Mucosa of descending colon (tissue), 3 donors: ENCODE measurements around the gene SSH2. TPM values are rescaled to one million over a fixed set of nuclear protein-coding genes. Genes with fewer than 3 reads are reported as not detected.
A peak's percentile ranks its signal among the peaks of the same experiment; 100 is the strongest.
"Not testable (repeated sequence)": the region's sequence is repeated elsewhere in the genome, so short reads cannot be mapped to it uniquely, and the experiment has no call there.

ENCODE experiments used
- ATAC-seq: fragments of 200-7000 bp; cut with Tn5 transposase; one replicate; pipeline ENCODE4 v1.9.1; 2020; ENCODE audit warnings: mild to moderate bottlenecking, moderate library complexity
- DNase-seq, 3 donors: peaks; one replicate each; pipeline ENCODE4 v3.0.0-alpha.2; 2020
- H3K36me3 ChIP-seq: fragments of 200-600 bp; one replicate; pipeline ENCODE4 v1.8.0; 2021; ENCODE audit warnings: low read depth, mild to moderate bottlenecking
- H3K4me1 ChIP-seq: fragments of 200-600 bp; one replicate; pipeline ENCODE4 v1.8.0; 2021; ENCODE audit warnings: low read depth, mild to moderate bottlenecking
- H3K4me3 ChIP-seq: fragments of 200-600 bp; one replicate; pipeline ENCODE4 v1.8.0; 2021; ENCODE audit warnings: mild to moderate bottlenecking
- H3K9me3 ChIP-seq: fragments of 200-600 bp; one replicate; pipeline ENCODE4 v1.8.0; 2021; ENCODE audit warnings: mild to moderate bottlenecking
- CTCF ChIP-seq: fragments of 200-600 bp; IDR thresholded peaks from one replicate; pipeline ENCODE4 v1.8.0; 2022; ENCODE audit warnings: antibody characterized with exemption, mild to moderate bottlenecking
- intact Hi-C, 2 donors: fragments of 100-400 bp; cut with DNase I in 1 of 2; cut with micrococcal nuclease in 1 of 2; formaldehyde crosslinking; loops; one replicate each; pipeline versions ENCODE4 v1.11.0 to v1.11.1; 2022; cut with DNase I, micrococcal nuclease
- total RNA-seq, 3 donors: library from RNA; stranded (reverse); fragmentation: NEBNext Ultra II Directional in 2 of 3; extraction: Animal tissue kit (Norgen Biotek cat#: 25700) in 2 of 3; gene quantifications; one replicate each; pipeline versions ENCODE4 v1.2.1 to v1.2.4, GENCODE V29; 2021 to 2023
- donor health status: DM: no; HTN: no; CAD: no; lungs with moderate emphysema.
- donor health status: DM: no; HTN: no; CAD: no.
- donor health status: DM: no; HTN: yes; CAD: no.

SSH2 gene
- total RNA-seq, 3 donors from 2014 or later = 32.1 to 47.8 (median 40.8) TPM

- H3K4me3 ChIP-seq = no peak overlapping the region
- DNase-seq (no peak), ATAC-seq (no peak)
- no peak for TF ChIP-seq CTCF
- H3K4me1 ChIP-seq = no peaks in the 10 kb centered on the region
- H3K9me3 ChIP-seq = no peaks in the 10 kb centered on the region
- intact Hi-C loops = no loop called here
- H3K36me3 ChIP-seq = no peaks in the 10 kb centered on the region
Measured at GRCh38 chr17:29936724-29937123, 6.7 kb upstream of the SSH2 start.

- intact Hi-C loops, H3K9me3 ChIP-seq, H3K4me3 ChIP-seq, ATAC-seq, H3K36me3 ChIP-seq, DNase-seq, H3K4me1 ChIP-seq: not testable (repeated sequence)
Measured at GRCh38 chr17:29935909-29936308, 5.9 kb upstream of the SSH2 start.

GRCh38 chr17:29933379-29933778 lies 3.4 kb upstream of the SSH2 start:
- H3K4me1 ChIP-seq = peaks cover 7% of the 10 kb centered on the region
- DNase-seq (peak in 1 of 3 donors; percentile 29), ATAC-seq (no peak)
- TF ChIP-seq CTCF = no peak
- H3K9me3 ChIP-seq = no peaks in the 10 kb centered on the region
- H3K36me3 ChIP-seq = no peaks in the 10 kb centered on the region
- H3K4me3 ChIP-seq = no peak overlapping the region
- intact Hi-C loops = loop anchor here in 1 of 2 donors (5.0 kb wide), 1 partner anchor 131 kb away; no protein-coding TSS in a partner anchor

GRCh38 chr17:29931231-29931932 lies 1.4 kb upstream of the SSH2 start:
- DNase-seq = peak; percentile 48 to 80 (median 58)
- Histone ChIP-seq H3K36me3 (no peaks in the 10 kb centered on the region), H3K4me3 (no peak overlapping the region), H3K4me1 (peaks cover 18% of the 10 kb centered on the region), H3K9me3 (no peaks in the 10 kb centered on the region)
- ATAC-seq = peak; percentile 66
- intact Hi-C loops = loop anchor here (2.0 to 5.0 kb wide), 2 partner anchors 123 to 129 kb away; no protein-coding TSS in a partner anchor
- TF ChIP-seq CTCF = peak; percentile 82

- Histone ChIP-seq H3K36me3 (no peaks in the 10 kb centered on the region), H3K9me3 (no peaks in the 10 kb centered on the region), H3K4me3 (peak overlapping the region; percentile 84), H3K4me1 (peaks cover 18% of the 10 kb centered on the region)
- ATAC-seq = no peak
- intact Hi-C loops = loop anchor here (2.0 to 5.0 kb wide), 2 partner anchors 122 to 128 kb away; no protein-coding TSS in a partner anchor
- no peak for TF ChIP-seq CTCF
- peak in 1 of 3 donors; percentile 39 for DNase-seq
Measured at GRCh38 chr17:29930409-29931010, 482 bp upstream of the SSH2 start.

GRCh38 chr17:29929006-29929532 lies 959 bp downstream of the SSH2 start:
- intact Hi-C loops = no loop called here
- no peak for TF ChIP-seq CTCF
- ATAC-seq = peak; percentile 37
- H3K4me1 ChIP-seq = peaks cover 18% of the 10 kb centered on the region
- peak in 2 of 3 donors; percentile 50 to 75 for DNase-seq
- H3K4me3 ChIP-seq = peak overlapping the region; percentile 84
- no peaks in the 10 kb centered on the region for H3K36me3 ChIP-seq
- H3K9me3 ChIP-seq = no peaks in the 10 kb centered on the region
